HG02678 (cell line): ENCODE results near the gene DDX41.
"Not testable (repeated sequence)": the region's sequence is repeated elsewhere in the genome, so short reads cannot be mapped to it uniquely, and the experiment has no call there.

Source experiments
- ATAC-seq: cut with Tn5 transposase; IDR thresholded peaks from one replicate; pipeline ENCODE4 v1.9.1; 2021; ENCODE audit warnings: mild to moderate bottlenecking, moderate library complexity; ENCODE audit not compliant: unreplicated experiment

DDX41 gene

GRCh38 chr5:177486256-177486655 is 30.5 kb downstream of the DDX41 start:
- no peak for ATAC-seq

- not testable (repeated sequence) for ATAC-seq
Measured at GRCh38 chr5:177485753-177486152, 31.0 kb downstream of the DDX41 start.

GRCh38 chr5:177484902-177485549 is 31.7 kb downstream of the DDX41 start:
- ATAC-seq: no peak

DNA sequence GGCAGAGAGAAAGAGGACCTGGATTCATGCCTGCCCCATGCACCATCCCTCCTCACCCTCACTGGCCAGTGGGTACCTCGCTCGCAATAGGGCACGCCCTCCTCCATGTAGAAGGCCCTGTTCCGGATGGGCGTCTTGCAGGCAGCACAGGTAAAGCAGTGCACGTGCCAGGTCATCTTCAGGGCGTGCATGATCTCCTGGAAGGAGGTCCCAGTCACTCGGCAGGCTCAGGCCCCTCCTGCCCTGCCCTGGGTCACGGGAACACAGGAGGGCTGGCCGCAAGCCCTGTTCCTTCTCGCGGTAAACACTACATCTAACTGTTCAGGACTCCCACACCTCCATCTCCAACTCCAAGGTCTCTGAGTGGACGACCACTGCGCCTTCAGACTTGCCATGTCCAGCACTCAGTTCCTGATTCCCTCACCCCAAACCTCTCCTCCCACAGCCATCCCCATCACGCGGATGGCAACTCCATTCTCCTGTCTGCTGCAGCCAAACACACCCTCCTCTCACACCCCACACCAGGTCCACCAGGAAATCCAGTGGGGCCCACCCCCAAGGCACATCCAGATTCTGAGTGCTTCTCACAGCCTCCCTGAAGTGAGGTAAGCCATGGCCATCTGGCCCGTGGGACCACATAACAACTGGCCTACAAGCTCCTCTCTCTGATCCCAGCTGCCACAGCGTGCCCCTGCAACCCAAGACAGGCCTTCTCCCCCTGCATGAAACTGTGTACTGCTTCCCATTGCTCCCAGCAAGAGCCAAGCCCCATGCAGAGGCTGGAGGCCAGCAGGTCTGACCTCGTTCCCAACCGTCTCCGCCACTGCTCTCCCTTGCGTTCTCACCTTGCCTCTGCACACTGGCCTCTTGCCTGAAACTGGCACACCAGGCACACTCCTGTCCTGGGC is 32.5 kb downstream of the DDX41 start:
- no peak for ATAC-seq

- no peak for ATAC-seq
Measured at GRCh38 chr5:177483042-177483441, 33.7 kb downstream of the DDX41 start.

DNA sequence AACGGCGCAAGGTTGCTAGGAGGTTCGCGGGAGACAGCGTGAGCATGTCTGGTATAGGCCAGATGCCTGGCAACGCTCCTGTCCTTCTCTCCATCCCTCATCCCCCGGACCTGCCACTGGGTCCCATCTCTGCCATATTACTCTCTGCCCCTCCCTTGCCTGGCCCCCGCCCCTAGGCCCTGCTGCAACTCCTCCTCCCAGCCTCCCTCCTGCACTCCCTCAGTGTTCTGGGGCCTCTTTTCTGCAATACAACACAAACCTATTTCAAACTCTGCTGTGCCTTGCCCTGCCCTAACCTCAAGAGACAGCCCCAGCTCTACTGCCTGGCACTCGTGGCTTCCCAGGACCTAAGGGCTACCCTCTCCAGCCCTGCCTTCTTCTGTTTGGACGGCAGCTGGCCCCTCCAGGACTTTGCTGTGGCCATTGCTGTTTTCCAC is 34.4 kb downstream of the DDX41 start:
- no peak for ATAC-seq

- no peak for ATAC-seq
Measured at GRCh38 chr5:177479774-177480173, 37.0 kb downstream of the DDX41 start.

DNA sequence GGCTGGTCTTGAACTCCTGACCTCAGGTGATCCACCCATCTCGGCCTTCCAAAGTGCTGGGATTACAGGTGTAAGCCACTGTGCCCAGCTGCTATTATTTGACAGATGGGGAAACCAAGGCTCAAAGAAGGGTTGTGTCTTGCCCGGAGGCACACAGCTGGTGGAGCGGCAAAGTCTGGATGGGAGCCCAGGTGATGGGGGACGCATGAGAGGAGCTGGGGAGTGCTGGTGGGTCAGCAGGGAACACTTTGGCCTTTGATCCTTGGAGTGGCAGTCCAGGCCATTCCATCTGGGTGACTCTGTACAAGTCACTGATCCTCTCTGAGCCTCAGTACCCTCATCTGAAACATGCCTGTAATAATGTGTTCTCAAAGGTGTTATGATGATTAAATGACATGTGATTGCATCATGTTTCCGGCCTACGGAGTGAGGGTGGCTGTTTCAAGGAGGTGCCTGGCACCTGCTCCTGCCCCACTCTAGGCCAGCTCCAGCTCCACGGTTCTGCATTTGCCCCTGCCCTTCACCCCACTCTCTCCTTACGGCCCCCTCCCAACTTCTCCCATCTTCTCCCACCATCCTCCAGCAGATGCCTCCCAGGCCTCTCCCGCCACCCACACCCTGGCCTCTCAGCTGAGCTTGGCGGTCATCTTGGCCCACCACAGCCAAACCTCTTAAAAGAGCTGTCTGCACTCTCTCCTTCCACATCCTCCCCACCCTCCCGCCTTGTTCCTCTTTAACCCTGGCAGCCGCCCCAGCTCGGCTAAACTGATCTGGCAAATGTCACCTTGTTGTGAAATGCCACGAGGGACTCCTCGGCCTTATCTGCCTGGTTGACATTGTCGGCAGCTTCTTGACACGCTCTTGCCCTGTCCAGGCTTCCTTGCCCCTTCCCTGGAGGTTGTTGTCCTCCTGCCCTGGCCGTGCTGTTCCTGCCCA is 37.8 kb downstream of the DDX41 start:
- ATAC-seq: no peak

DNA sequence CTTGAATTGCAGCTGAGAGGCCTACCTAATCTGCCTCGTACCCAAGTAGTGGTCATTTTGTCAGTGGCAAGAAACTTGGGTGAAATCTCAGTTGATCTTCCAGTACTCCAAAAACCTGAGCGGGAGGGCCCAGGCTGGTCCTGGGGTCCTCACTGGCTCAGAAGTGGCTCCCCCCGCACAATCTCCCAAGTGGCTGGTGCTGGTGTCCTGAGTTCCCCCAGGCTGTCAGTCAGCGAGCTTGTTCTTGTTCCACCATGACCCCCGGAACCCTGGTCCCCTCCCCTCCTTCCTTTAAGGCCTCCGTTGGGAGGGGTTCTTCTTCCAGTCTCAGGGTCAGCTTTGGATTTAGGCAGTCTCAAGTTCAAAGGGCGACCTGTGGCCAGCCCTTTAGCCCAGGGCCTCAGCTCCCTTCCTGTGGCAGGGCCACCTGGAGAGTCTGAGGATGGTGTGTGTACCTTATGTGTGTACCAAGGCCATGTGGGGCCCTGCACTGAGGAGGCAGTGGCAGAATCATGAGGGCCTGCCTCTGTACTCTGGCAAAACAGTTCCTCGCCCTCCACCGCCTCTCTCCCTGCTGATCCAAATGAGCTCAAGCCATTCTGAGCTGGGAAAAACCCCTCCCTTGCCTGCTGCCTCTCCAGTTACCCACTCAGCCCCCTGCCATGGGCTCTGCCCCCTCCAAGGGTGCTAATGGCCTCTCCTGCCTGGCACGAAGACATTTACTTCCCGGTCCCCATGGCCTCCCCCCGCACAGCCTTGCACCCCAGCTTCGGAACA is 38.9 kb downstream of the DDX41 start:
- ATAC-seq: no peak

DNA sequence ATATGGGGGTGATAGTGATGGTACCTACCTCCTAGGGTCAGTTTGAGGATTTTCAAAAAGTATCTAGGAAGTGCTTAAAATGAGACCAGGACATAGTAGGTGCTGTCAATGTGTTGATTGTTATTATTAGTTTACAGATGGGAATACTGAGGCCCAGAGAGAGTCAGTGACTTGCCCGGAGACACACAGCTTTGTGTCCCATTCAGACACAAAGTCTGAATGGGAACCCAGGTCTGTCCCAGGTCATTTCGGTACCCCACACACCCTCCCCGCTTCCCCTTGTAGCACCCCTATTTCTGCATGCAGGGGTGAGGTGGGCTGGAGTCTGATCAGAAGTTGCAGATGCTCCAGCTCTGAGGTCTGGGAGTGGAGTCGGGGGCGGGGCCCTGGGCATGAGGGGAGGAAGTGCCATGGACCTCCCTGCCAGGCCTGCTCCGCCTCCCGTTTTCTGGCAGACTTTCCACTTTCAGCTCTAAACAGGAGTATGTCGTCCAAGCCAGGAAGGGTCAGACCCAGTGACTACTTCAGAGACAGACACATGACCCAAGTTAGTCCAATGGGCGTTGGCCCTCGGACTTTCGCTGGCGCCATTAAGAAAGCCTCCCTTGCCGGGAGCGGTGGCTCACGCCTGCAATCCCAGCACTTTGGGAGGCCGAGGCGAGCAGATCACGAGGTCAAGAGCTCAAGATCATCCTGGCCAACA is 40.1 kb downstream of the DDX41 start:
- no peak for ATAC-seq

- no peak for ATAC-seq
Measured at GRCh38 chr5:177475563-177476427, 41.0 kb downstream of the DDX41 start.

DNA sequence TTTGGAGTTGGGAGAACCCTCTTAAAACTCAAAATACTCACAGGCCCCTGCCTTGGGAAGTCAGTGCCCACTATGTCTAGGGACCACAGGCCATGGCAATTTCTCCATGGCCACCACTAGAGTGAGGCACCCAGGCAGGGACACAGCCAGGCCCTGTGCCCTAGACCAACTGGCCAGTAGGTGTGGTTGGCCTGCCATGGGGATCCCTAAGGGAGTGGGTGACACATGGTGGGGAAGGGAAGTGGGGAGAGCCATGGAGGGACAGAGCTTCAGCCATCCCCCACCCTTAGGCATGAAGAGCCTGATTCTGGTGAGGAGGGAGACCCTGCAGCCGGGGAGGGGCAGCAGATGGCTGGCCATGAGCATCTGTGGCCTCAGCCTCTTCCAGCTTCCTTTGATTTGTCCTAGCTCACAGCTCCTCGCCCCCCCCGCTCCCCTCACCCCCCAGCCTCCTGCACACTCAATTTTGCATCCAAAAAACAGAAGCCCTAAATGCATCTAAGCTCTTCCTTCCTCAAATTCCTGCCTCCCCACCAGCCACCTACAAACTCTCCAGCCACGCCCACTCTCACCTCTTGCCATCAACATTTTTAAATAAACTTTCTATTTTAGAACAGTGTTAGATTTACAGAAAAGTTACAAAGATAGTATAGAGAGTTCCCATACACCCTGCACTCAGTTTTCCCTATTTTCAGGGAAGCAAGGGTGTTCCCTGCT is 41.8 kb downstream of the DDX41 start:
- no peak for ATAC-seq

DNA sequence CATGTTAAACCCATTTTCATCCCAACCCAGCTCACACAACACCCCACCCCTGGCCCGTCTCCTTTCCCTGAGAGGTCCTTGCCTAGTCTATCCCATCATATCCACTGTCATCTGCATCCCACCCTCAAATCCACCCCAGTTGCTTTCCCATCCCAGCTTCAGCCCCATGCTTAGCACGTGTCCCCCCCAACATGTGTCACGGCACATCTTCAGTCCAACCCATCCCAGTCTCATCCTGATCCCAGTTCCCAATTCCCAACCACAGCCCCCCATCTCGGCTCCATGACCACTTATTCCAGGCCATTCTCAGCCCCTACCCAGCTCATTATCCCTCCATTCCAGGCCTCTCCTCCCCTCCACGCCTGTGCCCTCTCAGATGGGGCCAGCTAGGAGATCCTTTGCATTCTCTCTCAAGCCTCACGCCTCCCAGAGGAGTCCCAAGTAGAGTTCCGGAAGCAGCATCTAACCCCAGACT is 42.7 kb downstream of the DDX41 start:
- ATAC-seq: no peak

DNA sequence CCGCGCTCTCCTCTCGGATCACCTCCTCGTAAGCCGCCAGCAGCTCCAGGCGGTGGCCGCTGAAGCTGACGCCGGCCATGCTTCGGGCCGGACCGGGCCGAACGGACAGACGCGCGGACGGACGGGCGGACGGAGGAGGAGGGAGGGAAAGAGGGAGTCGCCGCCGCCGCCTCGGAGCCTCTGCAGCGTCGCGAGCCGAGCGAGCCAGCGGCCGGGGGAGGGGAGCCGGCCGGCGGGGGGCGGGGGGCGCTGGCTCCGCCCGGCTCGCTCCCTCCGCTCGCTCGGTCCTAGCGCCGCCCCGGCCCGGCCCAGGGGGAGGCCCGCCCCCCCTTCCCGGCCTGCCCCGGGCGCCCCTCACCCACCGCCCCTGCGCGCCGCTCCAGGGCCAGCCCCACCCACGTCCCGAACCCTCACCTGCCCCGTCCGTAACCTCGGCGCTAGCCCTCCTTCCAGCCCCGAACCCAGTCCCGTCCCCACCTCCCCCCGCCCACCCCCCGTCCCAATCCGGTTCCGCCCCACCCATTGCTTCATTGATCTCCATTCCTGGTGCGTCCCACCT is 43.2 kb downstream of the DDX41 start, which contains the start of gene DBN1:
Gene DBN1, minus strand, starts transcription at position 192 of the 559 bp plus-strand sequence. Its CDS starts 113 bp downstream, at position 79.
- ATAC-seq: peak; percentile 40

- peak; percentile 57 for ATAC-seq
Measured at GRCh38 chr5:177472460-177473442, 44.0 kb downstream of the DDX41 start.

GRCh38 chr5:177471610-177472356 is 45.0 kb downstream of the DDX41 start:
- no peak for ATAC-seq
